Kidney capillary endothelial cell (primary cell): Measurements from ENCODE around the gene WTAP.
"Not testable (repeated sequence)": the region's sequence is repeated elsewhere in the genome, so short reads cannot be mapped to it uniquely, and the experiment has no call there.

Experiments used
- DNase-seq: peaks from one replicate; pipeline ENCODE4 v3.0.0-alpha.2; 2018; ENCODE audit warnings: low spot score

WTAP gene

GRCh38 chr6:159762681-159763293, 35.5 kb downstream of the WTAP start:
- no peak for DNase-seq

DNA sequence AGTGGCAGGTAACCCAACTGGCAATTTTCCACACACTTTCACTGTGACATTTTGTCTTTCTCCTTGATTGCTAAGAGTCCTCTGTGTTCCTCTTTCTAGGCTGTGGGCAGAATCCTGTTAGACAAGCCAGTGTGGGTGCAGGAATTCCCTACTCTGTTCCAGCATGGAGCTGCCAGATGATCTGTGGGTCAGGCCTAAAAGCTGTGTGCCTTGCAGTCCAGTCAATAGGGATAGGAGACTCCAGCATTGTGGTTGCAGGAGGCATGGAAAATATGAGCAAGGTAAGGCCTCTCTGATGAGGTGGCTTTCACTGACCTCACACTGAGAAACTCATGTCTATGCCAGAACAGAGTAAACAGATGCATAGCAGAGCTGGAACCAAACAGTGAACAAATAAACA, 39.6 kb downstream of the WTAP start:
- DNase-seq: no peak

DNA sequence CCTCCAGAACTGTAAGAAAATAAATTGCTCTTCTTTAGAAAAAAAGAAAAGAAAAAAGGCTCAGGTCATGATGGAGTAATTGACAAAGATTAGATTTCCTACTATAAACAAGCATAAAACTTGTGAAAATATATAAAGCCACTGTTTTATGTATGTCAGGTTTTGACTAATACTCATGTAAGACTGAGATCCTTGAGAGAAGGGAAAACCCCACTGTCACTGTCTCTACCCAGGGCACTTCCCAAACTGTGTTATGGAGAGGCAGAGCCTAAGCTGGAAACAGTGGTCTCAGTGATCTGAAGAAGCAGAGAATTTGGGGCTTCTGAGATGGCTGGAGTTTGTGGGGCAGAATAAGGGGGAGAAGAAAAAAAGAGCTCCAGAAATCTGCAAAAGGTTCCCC, 42.2 kb downstream of the WTAP start:
- DNase-seq: no peak

GRCh38 chr6:159772196-159772595, 44.9 kb downstream of the WTAP start:
- no peak for DNase-seq

DNA sequence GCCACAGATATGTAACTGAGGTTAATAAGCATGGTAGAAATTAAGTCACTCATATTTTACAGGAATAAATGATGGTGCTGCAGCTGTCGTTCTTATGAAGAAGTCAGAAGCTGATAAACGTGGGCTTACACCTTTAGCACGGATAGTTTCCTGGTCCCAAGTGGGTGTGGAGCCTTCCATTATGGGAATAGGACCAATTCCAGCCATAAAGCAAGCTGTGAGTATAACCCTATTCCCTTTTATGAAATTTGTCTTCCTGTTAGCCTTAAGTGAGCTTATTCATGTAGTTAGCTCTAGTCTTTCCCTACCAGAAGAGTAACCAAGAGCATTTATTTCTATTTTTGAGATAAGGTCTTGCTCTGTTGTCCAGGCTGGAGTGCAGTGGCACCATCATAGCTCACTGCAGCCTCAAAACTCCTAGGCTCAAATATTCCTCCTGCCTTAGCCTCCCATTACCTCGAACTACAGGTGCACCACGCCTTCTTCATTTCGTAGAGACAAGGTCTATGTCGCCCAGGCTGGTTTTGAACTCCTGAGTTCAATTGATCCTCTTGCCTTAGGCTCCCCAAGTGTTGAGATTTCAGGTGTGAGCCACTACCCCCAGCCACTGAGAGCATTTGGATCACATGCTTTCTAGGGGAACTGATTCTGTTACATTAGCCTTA, 50.1 kb downstream of the WTAP start:
- DNase-seq: no peak

DNA sequence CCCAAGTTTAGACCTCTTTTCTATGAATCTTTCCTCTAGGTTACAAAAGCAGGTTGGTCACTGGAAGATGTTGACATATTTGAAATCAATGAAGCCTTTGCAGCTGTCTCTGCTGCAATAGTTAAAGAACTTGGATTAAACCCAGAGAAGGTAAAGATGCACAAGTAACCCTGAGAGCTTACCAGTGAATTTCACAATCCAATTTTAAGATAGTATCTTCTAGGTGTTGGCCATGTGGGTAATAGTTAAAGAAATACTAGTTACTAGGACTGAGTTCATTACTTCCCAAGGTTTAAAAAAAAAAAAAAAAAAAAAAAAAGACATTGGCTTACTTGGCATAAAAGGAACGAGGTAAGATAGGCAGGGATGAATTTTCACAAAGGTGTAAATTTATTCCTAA, 50.8 kb downstream of the WTAP start:
- no peak for DNase-seq

GRCh38 chr6:159778542-159779103, 51.3 kb downstream of the WTAP start:
- no peak for DNase-seq

DNA sequence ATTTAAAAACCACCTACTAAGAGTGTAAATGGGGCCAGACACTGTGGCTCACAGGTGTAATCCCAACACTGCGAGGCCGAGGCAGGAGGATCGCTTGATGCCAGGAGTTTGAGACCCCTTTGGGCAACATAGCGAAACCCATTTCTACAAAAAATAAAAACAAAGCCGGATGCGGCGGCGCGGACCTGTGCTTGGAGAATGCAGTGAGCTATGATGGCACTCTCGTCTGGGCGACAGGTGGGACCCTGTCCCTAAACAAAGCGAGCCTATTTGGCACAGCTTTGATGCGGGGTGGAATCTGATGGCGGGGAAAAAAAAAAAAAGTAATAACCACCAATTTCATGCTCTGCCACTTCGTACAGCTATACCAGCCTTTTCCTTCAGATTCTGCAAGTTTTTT, 61.0 kb downstream of the WTAP start:
- DNase-seq: no peak

GRCh38 chr6:159788753-159789376, 61.6 kb downstream of the WTAP start:
- peak; percentile 59 for DNase-seq

DNA sequence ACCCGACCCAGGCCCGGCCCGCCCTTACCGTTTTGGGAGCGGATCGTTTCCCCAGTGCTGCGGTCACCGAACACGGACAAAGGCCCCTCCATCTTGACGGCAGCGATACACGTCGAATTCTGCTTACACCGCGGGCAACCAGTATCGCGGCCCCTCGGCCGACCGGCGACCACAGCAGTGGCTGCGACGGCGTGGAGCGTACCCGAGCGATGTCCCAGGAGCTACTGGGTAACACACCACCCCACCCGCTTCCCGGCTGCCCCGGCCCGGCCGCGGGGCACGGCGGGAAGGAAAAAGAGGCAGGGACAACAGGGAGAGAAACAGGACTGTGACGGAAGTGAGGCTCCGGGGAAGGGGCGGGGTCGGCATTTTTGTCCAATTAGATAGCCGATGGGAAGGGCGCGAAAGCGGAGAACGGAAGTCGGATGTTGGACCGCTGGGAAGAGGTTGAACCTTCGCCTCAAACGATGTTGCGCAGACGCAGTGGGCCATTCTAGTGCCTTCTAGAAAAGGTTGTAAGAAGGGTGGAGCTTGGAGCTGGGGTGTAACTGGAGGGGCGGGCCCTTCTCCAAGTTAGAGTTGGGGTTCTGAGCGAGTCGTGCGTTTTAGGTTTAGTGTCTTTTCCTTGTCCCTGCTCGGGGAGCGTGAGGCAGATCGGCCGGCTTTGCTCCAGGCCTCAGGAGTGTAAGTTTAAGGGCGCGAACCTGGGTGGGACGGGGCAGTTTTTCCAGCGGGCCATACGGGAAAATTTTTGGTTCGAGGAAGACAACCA, 62.3 kb downstream of the WTAP start, which contains the start of gene TCP1:
Gene TCP1, minus strand, starts transcription at position 226 of the 772 bp plus-strand sequence. Its CDS starts 134 bp downstream, at position 92.
- peak; percentile 99 for DNase-seq

GRCh38 chr6:159790149-159790955, 63.0 kb downstream of the WTAP start, which contains the start of gene MRPL18:
MRPL18 (plus strand) TSS chr6:159790467; CDS start chr6:159790588, 121 bp downstream.
- peak; percentile 96 for DNase-seq

GRCh38 chr6:159790956-159791598, 63.8 kb downstream of the WTAP start:
- DNase-seq: no peak

- not testable (repeated sequence) for DNase-seq
These were observed 67.7 kb downstream of the WTAP start for GRCh38 chr6:159794976-159795375.

- no peak for DNase-seq
These were observed 70.2 kb downstream of the WTAP start for GRCh38 chr6:159797554-159797953.

DNA sequence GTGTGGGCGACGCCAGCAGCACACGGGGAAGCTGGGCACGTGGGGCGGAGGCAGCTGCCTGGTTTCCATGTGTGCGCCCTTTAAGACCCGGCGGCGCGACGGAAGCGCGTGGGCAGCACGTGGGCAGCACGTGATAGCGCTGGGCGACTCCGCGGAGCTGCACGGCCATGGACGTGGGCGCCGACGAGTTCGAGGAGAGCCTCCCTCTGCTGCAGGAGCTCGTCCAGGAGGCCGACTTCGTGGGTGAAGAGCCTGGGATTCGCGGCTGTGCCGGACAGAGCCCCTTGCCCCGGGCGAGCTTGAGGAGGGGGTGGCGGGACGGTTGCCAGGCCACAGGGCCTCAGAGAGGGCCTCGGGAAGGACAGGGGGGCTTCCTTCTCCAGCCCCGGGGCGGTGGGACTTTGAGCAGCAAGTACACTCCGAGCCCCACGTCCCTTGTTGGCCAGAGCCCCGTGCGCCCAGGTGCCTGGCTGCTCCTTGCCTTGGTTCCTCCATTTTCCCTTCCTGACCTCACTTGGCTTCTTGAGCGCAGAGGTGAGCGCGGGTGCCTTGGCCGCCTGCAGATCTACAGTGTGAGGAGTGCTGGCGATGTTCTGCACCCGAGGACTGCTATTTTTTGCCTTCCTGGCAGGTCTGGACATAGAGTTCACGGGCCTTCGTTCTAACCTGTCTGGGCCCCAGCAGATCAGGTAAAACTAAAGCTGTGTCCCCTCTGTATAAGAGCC, 73.0 kb downstream of the WTAP start, which contains the start of gene PNLDC1:
Gene PNLDC1, plus strand, starts transcription at position 136 of the 725 bp plus-strand sequence. Its CDS starts 32 bp downstream, at position 168.
- no peak for DNase-seq

- no peak for DNase-seq
These were observed 74.6 kb downstream of the WTAP start for GRCh38 chr6:159801935-159802334.

DNA sequence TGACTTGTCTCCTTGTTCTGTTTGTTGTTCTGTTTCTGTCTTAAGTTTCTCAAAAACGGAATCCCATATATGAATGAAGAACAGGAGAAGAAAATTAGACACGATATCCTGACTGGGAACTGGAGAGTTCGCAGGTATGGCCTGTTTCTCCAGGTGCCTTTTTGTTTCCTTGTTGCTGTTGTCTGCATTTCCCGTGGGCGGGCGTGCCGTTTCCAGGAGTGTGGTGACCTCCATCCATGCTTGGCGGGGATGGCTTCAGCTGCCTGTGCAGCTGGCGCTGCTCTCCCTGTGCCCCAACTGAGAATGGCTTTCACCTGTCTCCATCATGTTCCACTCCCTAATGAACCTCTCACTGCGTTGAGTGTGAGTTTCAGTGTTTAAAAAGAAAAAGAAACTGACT, 77.2 kb downstream of the WTAP start:
- DNase-seq: no peak

DNA sequence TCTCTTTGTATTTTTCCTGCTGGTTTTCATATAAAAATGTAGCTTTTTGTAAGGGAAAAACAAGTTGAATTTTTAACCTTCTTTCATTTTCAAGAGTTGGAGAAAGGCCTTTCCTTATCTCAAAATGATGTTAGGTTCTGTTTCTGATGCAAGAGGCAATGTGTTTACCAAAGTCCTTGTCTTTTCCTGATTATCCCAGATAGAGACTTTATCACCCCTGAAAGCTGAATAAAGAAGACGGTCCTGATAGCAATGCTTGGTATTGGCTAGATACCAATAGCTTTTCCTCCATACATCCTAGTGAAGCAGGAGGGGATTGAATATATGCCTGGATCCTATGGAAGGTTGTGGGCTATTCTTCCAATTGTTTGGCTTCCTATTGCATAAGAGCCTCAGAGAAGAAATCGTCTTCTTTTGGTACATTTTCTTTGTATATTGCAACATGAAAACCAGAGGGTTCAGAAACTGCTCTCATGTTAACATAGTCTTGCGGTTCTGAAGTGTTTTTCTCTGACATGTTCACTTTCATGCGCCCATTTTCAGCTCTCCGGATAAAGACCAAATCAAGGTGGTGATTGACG, 78.2 kb downstream of the WTAP start:
- DNase-seq: no peak
